Activated T-helper 2 cell treated with anti-CD3 and anti-CD28 coated beads, Interferon-gamma antibody, Interleukin-2, Interleukin-4, amounts not matched to agents 10 μg/mL and 5 μg/mL and 100 μg/mL, durations not matched to agents 14 hours and 24 hours and 36 hours (primary cell): ENCODE data around the gene SAP130. TPM values are rescaled to one million over a fixed set of nuclear protein-coding genes. Genes with fewer than 3 reads are reported as not detected.
"Not testable (repeated sequence)": the region's sequence is repeated elsewhere in the genome, so short reads cannot be mapped to it uniquely, and the experiment has no call there.

Experiments used
- DNase-seq: peaks from one replicate; pipeline ENCODE4 v3.0.0; 2021; ENCODE audit warnings: low spot score
- H3K27ac Mint-ChIP-seq: one replicate; pipeline ENCODE4 v1.8.0; 2021; ENCODE audit warnings: mixed read lengths
- H3K27me3 Mint-ChIP-seq: one replicate; pipeline ENCODE4 v1.8.0; 2021; ENCODE audit warnings: low read depth, mixed read lengths
- H3K36me3 Mint-ChIP-seq: one replicate; pipeline ENCODE4 v1.8.0; 2021; ENCODE audit warnings: low read depth, mixed read lengths
- H3K4me1 Mint-ChIP-seq: one replicate; pipeline ENCODE4 v1.8.0; 2021; ENCODE audit warnings: low read depth, mixed read lengths
- H3K4me3 Mint-ChIP-seq: one replicate; pipeline ENCODE4 v1.8.0; 2021; ENCODE audit warnings: low read depth, mild to moderate bottlenecking, moderate library complexity, mixed read lengths
- H3K9me3 Mint-ChIP-seq: one replicate; pipeline ENCODE4 v1.8.0; 2021; ENCODE audit warnings: mixed read lengths
- intact Hi-C: fragments of 100-400 bp; cut with micrococcal nuclease; formaldehyde crosslinking; loops from one replicate; pipeline ENCODE4 v1.15.1; 2023
- total RNA-seq: library from RNA; stranded (reverse); gene quantifications from 2 replicates; pipeline ENCODE4 v1.2.3, GENCODE V29; 2022

Gene SAP130
- total RNA-seq, 1 donor from 2014 or later: 36.5 TPM

DNA sequence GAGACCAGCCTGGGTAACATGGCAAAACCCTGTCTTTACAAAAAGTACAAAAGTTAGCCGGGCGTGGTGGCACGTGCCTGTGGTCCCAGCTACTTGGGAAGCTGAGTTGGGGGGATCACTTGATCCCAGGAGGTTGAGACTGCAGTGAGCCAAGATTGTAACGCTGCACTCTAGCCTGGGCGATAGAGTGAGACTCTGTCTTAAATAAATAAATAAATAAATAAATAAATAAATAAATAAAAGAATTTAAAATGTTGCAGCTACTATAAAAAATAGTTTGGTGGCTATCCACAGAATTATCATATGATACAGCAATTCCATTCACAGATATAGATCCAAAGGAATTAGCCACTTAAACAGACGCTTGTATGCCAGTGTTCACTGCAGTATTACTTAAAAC lies 92.5 kb downstream of the SAP130 start:
- Mint-ChIP-seq H3K27me3 (peaks cover 3% of the 10 kb centered on the region), H3K4me1 (no peaks in the 10 kb centered on the region), H3K27ac (no peak overlapping the region), H3K4me3 (no peak overlapping the region), H3K36me3 (no peaks in the 10 kb centered on the region), H3K9me3 (no peaks in the 10 kb centered on the region)
- DNase-seq: no peak
- intact Hi-C loops: no loop called here

DNA sequence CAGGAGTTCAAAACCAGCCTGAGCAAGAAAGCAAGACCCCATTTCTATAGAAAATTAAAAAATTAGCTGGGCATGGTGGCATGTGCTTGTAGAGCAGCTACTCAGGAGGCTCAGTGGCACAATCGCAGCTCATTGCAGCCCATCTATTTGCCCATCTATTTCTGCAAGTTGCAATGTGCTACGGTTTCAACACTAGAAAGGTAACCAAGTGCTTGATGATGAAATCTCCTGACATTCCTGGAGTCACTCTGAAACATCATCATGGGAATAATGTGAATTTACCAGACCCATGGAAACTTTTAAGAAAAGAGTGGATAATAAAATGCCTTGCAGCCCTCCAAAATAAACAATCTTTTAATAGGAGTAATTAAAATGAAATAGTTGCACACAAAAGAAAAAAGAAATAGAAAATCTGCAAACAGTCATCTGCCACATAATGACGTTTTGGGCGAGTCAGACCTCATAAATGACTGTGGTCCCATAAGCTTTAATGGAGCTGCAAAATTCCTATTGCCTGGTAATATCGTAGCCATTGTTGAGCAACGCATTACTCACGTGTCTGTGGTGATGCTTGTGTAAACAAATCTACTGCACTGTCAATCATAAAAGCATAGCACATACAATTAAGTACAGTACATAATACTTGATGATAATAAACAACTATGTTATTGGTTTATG lies 95.5 kb downstream of the SAP130 start:
- H3K36me3 Mint-ChIP-seq: no peaks in the 10 kb centered on the region

DNA sequence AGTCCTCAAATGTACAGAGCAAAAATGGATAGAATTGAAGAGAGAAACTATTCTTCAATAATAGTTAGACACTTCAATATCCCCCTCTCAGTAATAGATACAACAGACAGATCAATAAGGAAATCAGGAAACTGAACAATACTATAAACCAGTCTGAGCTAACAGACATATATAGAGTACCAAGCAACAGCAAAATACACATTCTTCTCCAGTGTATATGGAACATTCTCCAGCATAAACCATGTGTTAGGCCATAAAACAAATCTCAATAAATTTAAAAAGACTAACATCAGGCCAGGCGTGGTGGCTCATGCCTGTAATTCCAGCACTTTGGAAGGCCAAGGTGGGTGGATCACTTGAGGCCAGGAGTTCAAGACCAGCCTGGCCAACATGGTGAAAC lies 98.4 kb downstream of the SAP130 start:
- peaks cover 8% of the 10 kb centered on the region for H3K27me3 Mint-ChIP-seq
- DNase-seq: no peak
- no peaks in the 10 kb centered on the region for H3K36me3 Mint-ChIP-seq
- no peaks in the 10 kb centered on the region for H3K9me3 Mint-ChIP-seq
- no peak overlapping the region for H3K27ac Mint-ChIP-seq
- intact Hi-C loops: no loop called here
- no peak overlapping the region for H3K4me3 Mint-ChIP-seq
- H3K4me1 Mint-ChIP-seq: peaks cover 2% of the 10 kb centered on the region

More for the DNA sequence above, 95.5 kb downstream of the SAP130 start:
- Mint-ChIP-seq H3K27ac (no peak overlapping the region), H3K4me1 (peaks cover 2% of the 10 kb centered on the region), H3K9me3 (no peaks in the 10 kb centered on the region), H3K27me3 (peaks cover 7% of the 10 kb centered on the region), H3K4me3 (no peak overlapping the region)
- DNase-seq: no peak
- intact Hi-C loops: no loop called here

DNA sequence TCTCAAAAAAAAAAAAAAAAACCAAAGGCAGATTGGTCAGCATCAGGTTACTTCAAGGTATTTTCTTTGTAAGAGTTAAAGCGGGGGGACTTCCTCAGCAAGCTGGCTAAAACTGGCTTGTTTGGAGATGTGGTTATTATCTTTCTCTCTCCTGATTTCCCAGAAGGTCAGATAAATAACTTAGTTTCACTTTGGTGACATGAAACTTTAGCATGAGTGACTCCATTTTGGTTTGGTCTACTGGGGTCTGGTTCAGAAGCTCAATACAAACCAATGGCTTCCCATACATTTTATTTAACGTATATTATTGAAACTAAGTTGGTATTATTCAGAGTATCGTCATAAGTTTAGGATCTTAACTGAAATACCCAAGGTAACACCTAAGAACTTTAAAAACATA lies 100.5 kb downstream of the SAP130 start:
- DNase-seq: no peak
- Mint-ChIP-seq H3K9me3 (no peaks in the 10 kb centered on the region), H3K36me3 (no peaks in the 10 kb centered on the region), H3K4me1 (peaks cover 2% of the 10 kb centered on the region), H3K4me3 (no peak overlapping the region), H3K27ac (no peak overlapping the region), H3K27me3 (peaks cover 6% of the 10 kb centered on the region)
- intact Hi-C loops: no loop called here

GRCh38 chr2:127917916-127918315 lies 109.9 kb downstream of the SAP130 start:
- no peak for DNase-seq
- Mint-ChIP-seq H3K27me3 (peaks cover 3% of the 10 kb centered on the region), H3K4me3 (no peak overlapping the region), H3K4me1 (no peaks in the 10 kb centered on the region), H3K36me3 (no peaks in the 10 kb centered on the region), H3K9me3 (no peaks in the 10 kb centered on the region), H3K27ac (no peak overlapping the region)
- intact Hi-C loops: no loop called here

DNA sequence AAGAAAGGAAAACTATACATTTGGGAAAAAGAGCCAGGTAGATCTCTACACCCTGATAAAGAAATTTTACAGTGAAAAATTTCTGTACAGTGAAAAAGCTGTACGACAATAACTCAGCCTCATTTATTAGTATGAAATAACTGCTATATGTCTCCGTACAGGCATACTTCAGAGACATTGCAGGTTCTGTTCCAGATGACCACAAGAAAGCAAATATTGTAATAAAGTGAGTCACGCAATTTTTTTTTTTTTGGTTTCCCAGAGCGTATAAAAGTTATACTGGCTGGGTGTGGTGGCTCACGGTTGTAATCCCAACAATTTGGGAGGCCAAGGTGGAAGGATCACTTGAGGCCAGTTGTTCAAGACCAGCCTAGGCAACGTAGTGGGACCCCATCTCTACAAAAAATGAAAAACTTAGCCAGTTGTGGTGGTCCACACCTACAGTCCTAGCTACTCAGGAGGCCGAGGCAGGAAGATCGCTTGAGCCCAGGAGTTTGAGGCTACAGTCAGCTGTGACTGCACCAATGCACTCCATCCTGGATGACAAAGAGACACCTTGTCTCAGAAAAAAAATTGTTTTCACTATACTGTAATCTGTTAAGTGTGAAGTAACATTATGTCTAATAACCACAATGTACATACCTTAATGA lies 113.9 kb downstream of the SAP130 start:
- Mint-ChIP-seq H3K27me3 (no peaks in the 10 kb centered on the region), H3K36me3 (no peaks in the 10 kb centered on the region), H3K9me3 (no peaks in the 10 kb centered on the region), H3K27ac (no peak overlapping the region), H3K4me1 (no peaks in the 10 kb centered on the region), H3K4me3 (no peak overlapping the region)
- DNase-seq: no peak
- intact Hi-C loops: no loop called here

GRCh38 chr2:127911737-127912136 lies 116.1 kb downstream of the SAP130 start:
- Mint-ChIP-seq H3K9me3 (no peaks in the 10 kb centered on the region), H3K27ac (no peak overlapping the region), H3K36me3 (no peaks in the 10 kb centered on the region), H3K4me3 (no peak overlapping the region), H3K27me3 (no peaks in the 10 kb centered on the region), H3K4me1 (no peaks in the 10 kb centered on the region)
- intact Hi-C loops: no loop called here
- DNase-seq: no peak

DNA sequence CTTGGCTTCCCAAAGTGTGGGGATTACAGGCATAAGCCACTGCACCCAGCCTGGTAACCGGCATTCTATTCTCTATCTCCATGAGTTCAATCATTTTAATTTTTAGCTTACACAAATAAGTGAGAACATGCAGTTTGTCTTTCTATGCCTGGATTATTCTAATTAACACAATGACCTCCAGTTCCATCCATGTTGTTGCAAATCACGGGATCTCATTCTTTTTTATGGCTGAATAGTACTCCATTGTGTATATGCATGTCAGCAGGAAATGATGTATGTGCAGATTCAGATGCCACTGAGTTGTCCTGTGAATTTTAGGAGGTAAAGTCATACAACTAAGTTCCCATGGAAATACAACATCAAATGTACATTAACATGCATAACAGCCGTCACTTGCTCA lies 117.4 kb downstream of the SAP130 start:
- Mint-ChIP-seq H3K4me3 (no peak overlapping the region), H3K36me3 (no peaks in the 10 kb centered on the region), H3K27me3 (peaks cover 2% of the 10 kb centered on the region), H3K4me1 (no peaks in the 10 kb centered on the region), H3K27ac (no peak overlapping the region), H3K9me3 (no peaks in the 10 kb centered on the region)
- no peak for DNase-seq
- intact Hi-C loops: no loop called here

DNA sequence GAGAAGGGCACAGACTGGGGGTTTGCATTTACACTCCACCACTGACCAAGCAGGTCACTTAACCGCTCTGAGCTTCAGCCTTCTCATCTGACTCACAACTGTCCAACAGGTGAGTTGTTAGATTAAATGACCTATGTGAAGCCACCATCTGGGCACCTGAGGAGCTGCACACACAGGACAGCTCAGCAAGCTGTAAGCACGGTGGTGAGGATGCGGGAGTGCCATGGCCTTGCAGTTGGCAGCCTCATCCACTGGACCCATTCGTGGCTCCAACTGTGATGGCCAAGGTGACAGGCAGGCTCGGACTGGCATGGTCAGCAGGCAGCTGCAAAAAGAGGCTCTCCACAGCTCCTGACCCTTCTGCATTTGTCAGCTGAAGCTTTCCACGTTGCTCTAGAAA lies 118.8 kb downstream of the SAP130 start:
- H3K27me3 Mint-ChIP-seq: peaks cover 2% of the 10 kb centered on the region
- no peak for DNase-seq
- H3K27ac Mint-ChIP-seq: no peak overlapping the region
- intact Hi-C loops: no loop called here
- H3K4me1 Mint-ChIP-seq: no peaks in the 10 kb centered on the region
- H3K9me3 Mint-ChIP-seq: no peaks in the 10 kb centered on the region
- H3K4me3 Mint-ChIP-seq: no peak overlapping the region
- H3K36me3 Mint-ChIP-seq: no peaks in the 10 kb centered on the region

GRCh38 chr2:127907733-127908400 lies 120.0 kb downstream of the SAP130 start:
- H3K9me3 Mint-ChIP-seq, DNase-seq, H3K27ac Mint-ChIP-seq, intact Hi-C loops, H3K4me1 Mint-ChIP-seq, H3K36me3 Mint-ChIP-seq, H3K4me3 Mint-ChIP-seq, H3K27me3 Mint-ChIP-seq: not testable (repeated sequence)

DNA sequence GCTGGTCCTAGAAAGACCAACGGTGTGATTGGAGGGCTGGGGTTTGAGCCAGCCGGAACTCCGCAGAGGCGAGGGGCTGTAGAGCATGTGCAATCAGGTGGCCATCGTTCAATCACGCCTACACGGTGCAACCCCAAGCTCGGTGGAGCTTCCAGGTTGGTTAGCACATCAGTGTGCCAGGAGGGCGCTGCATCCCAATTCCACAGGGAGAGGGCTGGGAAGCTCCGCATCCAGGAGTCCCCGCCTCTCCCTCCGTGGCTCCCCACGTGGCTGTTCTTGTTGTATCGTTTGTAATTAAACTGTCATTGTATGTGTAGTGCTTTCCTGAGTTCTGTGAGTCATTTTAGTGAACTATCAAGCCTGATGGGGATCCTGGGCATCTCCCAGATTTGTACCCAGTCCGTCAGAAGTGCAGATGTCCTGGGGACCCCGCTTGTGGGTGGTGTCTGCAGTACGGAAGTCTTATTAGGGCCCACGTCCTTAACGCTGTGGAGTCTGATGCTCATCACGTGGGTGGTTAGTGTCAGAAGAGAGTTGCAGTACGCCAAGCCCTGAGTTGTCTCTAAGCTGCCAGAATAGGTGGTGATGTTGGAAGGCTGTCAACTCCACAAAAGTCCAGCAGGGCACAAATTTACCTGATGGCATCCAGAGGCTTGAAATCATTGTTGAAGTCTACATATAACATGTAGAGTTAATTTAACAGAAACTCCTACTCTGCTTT lies 121.5 kb downstream of the SAP130 start:
- DNase-seq: no peak
- Mint-ChIP-seq H3K27me3 (peaks cover 2% of the 10 kb centered on the region), H3K27ac (no peak overlapping the region), H3K9me3 (no peaks in the 10 kb centered on the region), H3K4me1 (no peaks in the 10 kb centered on the region), H3K4me3 (no peak overlapping the region), H3K36me3 (no peaks in the 10 kb centered on the region)
- intact Hi-C loops: no loop called here

- Mint-ChIP-seq H3K4me3 (no peak overlapping the region), H3K27ac (no peak overlapping the region), H3K9me3 (no peaks in the 10 kb centered on the region), H3K36me3 (no peaks in the 10 kb centered on the region), H3K4me1 (peaks cover 3% of the 10 kb centered on the region), H3K27me3 (peaks cover 6% of the 10 kb centered on the region)
- DNase-seq: no peak
- intact Hi-C loops: no loop called here
Measured at GRCh38 chr2:127901339-127902056, 126.4 kb downstream of the SAP130 start.
